ENCODE measurements around the gene SLX4IP.
"Not testable (repeated sequence)": the region's sequence is repeated elsewhere in the genome, so short reads cannot be mapped to it uniquely, and the experiment has no call there.

Gene SLX4IP

DNA sequence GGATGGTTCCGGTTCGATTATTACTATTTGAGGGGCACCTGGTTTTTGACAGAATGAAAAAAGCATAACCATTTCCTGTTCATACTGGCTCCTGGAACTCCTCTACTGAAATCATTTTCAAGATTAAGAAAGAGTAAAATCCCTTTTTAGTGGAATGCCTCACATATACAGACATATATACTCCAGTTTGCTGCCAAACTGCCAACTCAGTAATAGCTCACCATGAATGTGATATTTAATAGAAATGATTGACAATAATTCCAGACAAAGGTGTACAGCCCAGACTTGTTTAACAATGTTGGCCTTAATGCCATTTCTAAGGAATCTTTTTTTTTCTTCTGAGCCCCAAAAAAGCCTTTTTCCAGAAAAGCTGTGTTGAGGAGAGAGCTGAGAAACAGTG, 145.6 kb downstream of the SLX4IP start:
- H3K27ac Mint-ChIP-seq = no peak overlapping the region
- peaks cover 24% of the 10 kb centered on the region for H3K36me3 Mint-ChIP-seq
- H3K9me3 Mint-ChIP-seq (ENCODE audit: low read depth) = no peaks in the 10 kb centered on the region
- no peak overlapping the region for H3K4me3 Mint-ChIP-seq
- H3K4me1 Mint-ChIP-seq (ENCODE audit: low read depth) = peaks cover 10% of the 10 kb centered on the region
- H3K27me3 Mint-ChIP-seq = no peaks in the 10 kb centered on the region

DNA sequence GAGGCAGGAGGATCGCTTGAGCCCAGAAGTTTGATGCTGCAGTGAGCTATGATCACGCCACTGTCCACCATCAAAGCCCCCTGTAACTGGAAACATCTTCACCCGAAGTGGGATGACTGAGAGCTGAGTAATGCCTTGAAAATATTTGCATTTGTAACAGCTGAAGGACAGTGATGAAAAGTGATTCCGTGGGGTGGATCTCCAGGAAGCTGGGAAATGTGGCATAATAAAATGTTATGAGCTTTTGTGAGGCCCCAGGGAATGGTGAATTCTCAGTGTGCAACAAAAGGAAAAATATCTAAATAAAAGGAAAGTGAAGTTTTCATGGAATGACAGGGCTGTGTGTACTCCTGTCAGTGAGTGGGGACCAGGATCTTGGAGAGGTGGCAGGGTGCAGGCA, 146.7 kb downstream of the SLX4IP start:
- Mint-ChIP-seq H3K27ac (no peak overlapping the region), H3K27me3 (no peaks in the 10 kb centered on the region), H3K36me3 (peaks cover 29% of the 10 kb centered on the region), H3K4me3 (no peak overlapping the region), H3K9me3 (ENCODE audit: low read depth) (no peaks in the 10 kb centered on the region), H3K4me1 (ENCODE audit: low read depth) (peaks cover 10% of the 10 kb centered on the region)

DNA sequence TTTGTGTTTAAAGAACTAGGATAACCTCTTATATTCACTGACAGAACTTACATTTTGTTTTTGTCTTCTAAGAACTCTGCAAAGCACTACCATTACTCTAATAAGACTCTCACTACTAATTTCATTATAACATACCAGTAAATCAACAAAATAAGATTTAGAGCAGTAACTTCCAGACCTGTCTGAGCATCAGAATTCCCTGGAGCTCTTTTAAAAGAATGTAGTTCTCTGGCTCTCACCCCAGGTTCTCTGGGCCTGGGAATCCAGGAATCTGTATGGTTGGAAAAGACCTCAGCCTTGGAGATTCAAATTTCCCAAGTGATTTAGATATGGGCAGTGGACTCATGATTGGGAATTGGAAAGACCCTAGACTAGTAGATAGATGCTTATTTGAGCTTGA, 149.3 kb downstream of the SLX4IP start:
- Mint-ChIP-seq H3K27me3 (no peaks in the 10 kb centered on the region), H3K4me1 (ENCODE audit: low read depth) (no peaks in the 10 kb centered on the region), H3K9me3 (ENCODE audit: low read depth) (no peaks in the 10 kb centered on the region), H3K4me3 (no peak overlapping the region), H3K27ac (no peak overlapping the region), H3K36me3 (peaks cover 27% of the 10 kb centered on the region)

DNA sequence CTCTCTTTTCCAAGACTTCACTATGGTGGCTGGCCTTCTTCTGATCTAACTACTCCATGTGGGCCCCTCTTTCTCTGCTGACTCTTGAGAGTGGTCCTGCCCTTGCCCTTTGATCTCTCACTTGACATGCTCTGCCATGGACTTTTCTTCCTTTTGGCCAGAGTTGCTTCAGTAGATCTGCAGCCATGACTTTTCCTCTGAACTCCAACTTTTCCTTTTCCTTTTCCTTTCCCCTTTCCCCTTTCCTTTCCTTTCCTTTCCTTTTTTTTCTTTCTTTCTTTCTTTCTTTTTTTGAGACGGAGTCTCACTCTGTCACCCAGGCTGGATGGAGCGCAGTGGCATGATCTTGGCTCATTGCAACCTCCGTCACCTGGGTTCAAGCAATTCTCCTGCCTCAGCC, 150.2 kb downstream of the SLX4IP start:
- no peaks in the 10 kb centered on the region for H3K27me3 Mint-ChIP-seq
- H3K36me3 Mint-ChIP-seq = peaks cover 29% of the 10 kb centered on the region
- no peaks in the 10 kb centered on the region for H3K4me1 Mint-ChIP-seq (ENCODE audit: low read depth)
- H3K4me3 Mint-ChIP-seq = no peak overlapping the region
- H3K9me3 Mint-ChIP-seq (ENCODE audit: low read depth) = no peaks in the 10 kb centered on the region
- H3K27ac Mint-ChIP-seq = no peak overlapping the region

DNA sequence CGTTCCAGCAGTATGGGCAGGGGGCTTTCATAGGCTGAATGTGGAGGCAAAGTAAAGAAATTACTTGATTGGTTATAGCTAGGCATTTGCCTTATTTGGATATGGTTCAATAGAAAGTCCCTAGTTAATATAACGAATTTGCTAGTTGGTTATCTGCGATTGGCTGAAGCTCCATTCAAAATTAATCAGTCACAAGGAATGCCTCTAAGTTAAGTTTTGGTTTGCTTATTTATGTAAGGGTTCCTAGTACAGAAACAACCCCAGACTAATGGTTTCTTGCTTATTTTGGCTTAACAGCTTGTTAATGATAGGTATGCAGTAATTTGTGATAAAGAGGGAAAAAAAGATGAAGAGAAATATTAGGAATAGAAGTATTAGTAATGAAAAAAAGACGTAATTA, 151.2 kb downstream of the SLX4IP start:
- H3K9me3 Mint-ChIP-seq (ENCODE audit: low read depth) = no peaks in the 10 kb centered on the region
- H3K27ac Mint-ChIP-seq = no peak overlapping the region
- H3K4me1 Mint-ChIP-seq (ENCODE audit: low read depth) = peaks cover 3% of the 10 kb centered on the region
- peaks cover 24% of the 10 kb centered on the region for H3K36me3 Mint-ChIP-seq
- no peak overlapping the region for H3K4me3 Mint-ChIP-seq
- no peaks in the 10 kb centered on the region for H3K27me3 Mint-ChIP-seq

DNA sequence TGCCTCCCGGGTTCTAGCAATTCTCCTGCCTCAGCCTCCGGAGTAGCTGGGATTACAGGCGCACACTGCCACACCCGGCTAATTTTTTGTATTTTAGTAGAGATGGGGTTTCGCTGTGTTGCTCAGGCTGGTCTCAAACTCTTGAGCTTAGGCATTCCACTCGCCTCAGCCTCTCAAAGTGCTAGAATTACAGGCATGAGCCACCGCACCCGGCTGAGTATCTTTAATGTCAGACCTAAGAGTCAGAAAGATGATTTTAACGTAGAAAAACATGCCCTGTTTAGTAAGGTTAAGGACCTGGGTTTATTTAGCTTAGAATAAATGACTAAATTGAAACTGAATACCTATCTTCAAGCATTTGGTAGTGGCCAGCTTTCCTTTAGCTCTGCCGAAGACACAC, 155.3 kb downstream of the SLX4IP start:
- H3K27me3 Mint-ChIP-seq; H3K4me1 Mint-ChIP-seq (ENCODE audit: low read depth); H3K4me3 Mint-ChIP-seq; H3K9me3 Mint-ChIP-seq (ENCODE audit: low read depth); H3K27ac Mint-ChIP-seq: not testable (repeated sequence)
- peaks cover 14% of the 10 kb centered on the region for H3K36me3 Mint-ChIP-seq

DNA sequence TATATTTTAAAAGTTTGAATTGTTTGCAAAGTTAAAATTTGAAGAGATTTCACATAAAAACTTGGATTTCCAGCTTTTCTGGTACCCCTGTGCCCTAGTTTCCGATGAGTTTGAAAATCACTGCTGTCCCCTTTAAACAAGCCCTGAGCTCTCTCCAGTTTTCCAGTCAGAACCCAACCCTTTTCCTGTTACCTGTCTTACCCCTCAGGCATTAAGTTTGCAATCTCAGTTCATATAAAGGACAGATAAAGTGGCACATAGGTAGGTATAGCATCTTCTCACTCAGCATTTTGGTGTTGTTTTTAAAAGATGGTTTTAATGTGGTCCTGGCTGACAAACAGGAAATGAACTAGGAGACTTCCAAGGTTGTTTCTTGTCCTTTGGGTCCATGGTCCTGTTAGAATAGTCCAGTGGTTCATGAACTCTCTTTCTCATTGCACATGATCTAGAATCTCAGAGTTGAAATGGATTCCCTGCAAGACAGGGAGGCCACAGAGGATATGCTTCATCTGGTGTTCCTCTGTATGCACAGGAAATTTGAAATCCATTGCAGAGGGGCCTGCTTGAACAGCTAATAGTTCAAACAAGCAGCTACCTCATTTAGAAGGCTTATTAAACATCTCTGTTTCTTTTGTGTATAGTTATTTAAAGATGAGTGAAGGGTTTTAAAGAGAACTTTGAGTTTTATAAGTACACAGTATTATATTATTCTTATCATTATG, 156.0 kb downstream of the SLX4IP start:
- no peak overlapping the region for H3K27ac Mint-ChIP-seq
- H3K4me1 Mint-ChIP-seq (ENCODE audit: low read depth) = peaks cover 3% of the 10 kb centered on the region
- H3K36me3 Mint-ChIP-seq = peaks cover 10% of the 10 kb centered on the region
- no peaks in the 10 kb centered on the region for H3K9me3 Mint-ChIP-seq (ENCODE audit: low read depth)
- H3K27me3 Mint-ChIP-seq = no peaks in the 10 kb centered on the region
- H3K4me3 Mint-ChIP-seq = no peak overlapping the region

DNA sequence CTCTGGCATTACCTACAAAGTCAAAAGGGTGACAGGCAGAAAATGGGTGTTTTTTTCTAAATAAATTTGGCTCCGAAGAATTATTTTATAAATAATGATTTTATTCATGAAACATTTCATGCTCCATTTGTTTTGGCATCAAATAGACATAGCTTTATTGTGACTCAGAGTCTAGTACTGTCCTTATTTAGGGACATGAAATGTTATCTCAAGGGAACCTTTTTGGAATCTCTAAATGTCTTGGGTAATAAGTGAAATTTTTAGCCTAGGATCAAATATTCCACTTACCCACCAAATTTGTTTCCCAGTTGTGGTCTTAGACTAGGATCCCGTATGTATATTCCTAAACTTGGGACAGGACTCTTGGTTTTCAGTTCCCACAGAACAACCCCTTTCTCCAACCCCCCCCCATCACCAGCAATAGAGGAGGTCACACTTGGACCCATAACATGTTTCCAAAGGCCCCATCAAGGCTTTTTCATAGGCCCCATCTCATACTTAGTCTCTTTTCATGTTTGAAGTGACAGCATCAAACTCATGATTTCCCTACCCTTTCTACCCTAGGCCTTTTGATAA, 156.9 kb downstream of the SLX4IP start:
- peaks cover 3% of the 10 kb centered on the region for H3K4me1 Mint-ChIP-seq (ENCODE audit: low read depth)
- no peaks in the 10 kb centered on the region for H3K27me3 Mint-ChIP-seq
- peaks cover 7% of the 10 kb centered on the region for H3K36me3 Mint-ChIP-seq
- no peak overlapping the region for H3K4me3 Mint-ChIP-seq
- no peaks in the 10 kb centered on the region for H3K9me3 Mint-ChIP-seq (ENCODE audit: low read depth)
- H3K27ac Mint-ChIP-seq = no peak overlapping the region

DNA sequence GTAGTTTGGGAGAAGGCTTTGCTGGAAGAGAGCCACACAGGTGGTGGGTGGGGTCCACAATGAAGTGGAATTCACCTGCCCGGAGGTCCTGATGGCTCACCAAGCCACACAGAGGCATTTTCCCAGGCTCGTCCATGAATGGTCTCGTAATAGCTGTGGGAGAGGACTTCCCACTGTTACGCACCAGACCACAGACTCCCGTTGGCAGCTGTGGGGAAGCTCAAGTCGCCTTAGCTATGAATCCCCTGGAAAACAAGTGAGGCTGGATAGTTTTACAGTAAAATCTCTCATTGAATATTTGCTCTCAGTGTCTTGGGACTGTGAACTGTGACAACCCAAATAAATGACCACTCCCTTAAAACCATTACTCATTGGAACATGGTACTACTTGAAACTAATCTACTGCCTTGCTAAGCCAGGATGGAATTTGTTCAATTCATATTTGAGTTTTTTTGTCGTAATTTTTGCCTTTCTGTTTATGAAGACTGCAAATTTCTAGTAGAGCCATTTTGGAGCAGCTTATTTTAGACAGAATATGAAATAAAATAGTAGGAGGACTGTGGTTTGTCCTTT, 159.3 kb downstream of the SLX4IP start:
- Mint-ChIP-seq H3K4me1 (ENCODE audit: low read depth) (peaks cover 10% of the 10 kb centered on the region), H3K27me3 (no peaks in the 10 kb centered on the region), H3K4me3 (no peak overlapping the region), H3K27ac (no peak overlapping the region), H3K36me3 (peaks cover 18% of the 10 kb centered on the region), H3K9me3 (ENCODE audit: low read depth) (no peaks in the 10 kb centered on the region)

DNA sequence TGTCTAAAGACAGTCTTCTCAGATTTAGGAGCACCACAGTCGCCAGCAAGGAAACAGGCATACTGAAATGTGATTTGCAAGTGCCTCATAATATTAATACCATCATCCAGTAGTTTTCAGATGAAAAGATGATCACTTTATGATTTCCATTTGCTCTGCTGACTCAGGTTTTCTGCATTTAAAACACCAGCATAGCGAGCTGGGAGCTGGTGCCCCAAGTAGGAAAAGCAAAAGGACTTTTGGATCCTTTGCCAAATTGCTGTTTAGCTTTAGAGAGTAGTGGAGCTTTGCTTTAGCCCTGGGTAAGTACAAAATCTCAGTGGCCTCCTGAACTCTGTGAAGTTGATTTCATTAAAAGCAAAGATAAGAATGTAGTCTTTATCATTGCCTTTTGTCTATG, 160.2 kb downstream of the SLX4IP start:
- Mint-ChIP-seq H3K27me3 (no peaks in the 10 kb centered on the region), H3K36me3 (peaks cover 17% of the 10 kb centered on the region), H3K9me3 (ENCODE audit: low read depth) (no peaks in the 10 kb centered on the region), H3K4me3 (no peak overlapping the region), H3K27ac (no peak overlapping the region), H3K4me1 (ENCODE audit: low read depth) (peaks cover 10% of the 10 kb centered on the region)

DNA sequence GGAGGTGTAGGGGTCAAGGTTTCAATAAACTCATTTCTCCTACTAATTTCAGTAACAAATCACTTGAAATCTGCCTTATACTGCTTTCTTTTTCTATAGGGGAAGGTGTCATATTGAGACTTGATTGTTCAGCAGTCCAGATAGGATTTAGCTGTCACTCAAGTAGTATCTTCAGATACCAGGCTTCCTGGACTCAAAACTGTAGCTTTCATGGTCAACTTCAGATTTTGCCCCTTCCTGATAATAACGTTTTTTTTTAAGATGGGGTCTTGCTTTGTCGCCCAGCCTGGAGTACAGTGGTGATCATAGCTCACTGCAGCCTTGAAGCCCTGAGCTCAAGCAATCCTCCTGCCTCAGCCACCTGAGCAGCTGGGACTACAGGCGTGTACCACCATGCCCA, 160.9 kb downstream of the SLX4IP start:
- H3K36me3 Mint-ChIP-seq = peaks cover 20% of the 10 kb centered on the region
- H3K27me3 Mint-ChIP-seq = no peaks in the 10 kb centered on the region
- peaks cover 10% of the 10 kb centered on the region for H3K4me1 Mint-ChIP-seq (ENCODE audit: low read depth)
- no peaks in the 10 kb centered on the region for H3K9me3 Mint-ChIP-seq (ENCODE audit: low read depth)
- no peak overlapping the region for H3K4me3 Mint-ChIP-seq
- H3K27ac Mint-ChIP-seq = no peak overlapping the region

DNA sequence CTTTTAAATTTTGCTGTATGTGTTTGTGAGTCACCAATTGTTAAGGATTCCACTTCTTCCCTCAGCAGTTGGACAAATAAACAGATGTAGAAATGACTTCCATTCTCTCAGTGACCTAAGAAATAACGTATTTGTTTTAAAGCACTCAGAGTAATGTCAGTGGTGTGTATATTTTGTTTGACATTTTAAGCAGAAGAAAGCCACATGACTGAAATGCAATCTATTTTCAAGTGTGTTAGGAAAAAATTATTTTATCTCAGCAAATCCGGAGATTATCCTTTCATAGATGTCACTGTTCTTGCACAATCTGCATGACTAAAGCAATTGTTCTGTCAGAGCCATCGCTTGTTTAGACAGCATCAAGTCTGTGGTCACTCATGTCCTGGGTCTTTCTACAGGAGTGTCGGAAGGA, 161.6 kb downstream of the SLX4IP start:
- Mint-ChIP-seq H3K4me3 (no peak overlapping the region), H3K9me3 (ENCODE audit: low read depth) (no peaks in the 10 kb centered on the region), H3K36me3 (peaks cover 22% of the 10 kb centered on the region), H3K4me1 (ENCODE audit: low read depth) (peaks cover 7% of the 10 kb centered on the region), H3K27ac (no peak overlapping the region), H3K27me3 (no peaks in the 10 kb centered on the region)

DNA sequence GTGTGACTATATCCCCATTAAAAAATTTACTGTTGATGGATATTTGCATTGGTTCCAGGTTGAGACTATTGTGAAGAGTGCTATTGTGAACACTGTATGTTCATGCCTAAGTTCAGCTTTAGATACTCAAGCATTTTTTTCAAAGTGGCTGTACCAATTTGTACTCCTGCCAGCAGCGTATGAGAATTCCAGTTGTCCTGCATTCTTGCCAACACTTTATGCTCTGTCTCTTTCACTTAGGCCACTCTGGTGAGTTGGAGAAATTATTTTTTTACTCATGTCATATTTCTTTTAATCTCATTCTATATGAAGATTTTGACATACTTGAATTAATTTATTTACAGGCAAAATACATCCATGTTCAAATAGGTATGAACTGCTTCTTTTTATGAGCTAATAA, 162.5 kb downstream of the SLX4IP start:
- peaks cover 22% of the 10 kb centered on the region for H3K36me3 Mint-ChIP-seq
- no peak overlapping the region for H3K27ac Mint-ChIP-seq
- no peaks in the 10 kb centered on the region for H3K27me3 Mint-ChIP-seq
- no peaks in the 10 kb centered on the region for H3K9me3 Mint-ChIP-seq (ENCODE audit: low read depth)
- H3K4me1 Mint-ChIP-seq (ENCODE audit: low read depth) = peaks cover 7% of the 10 kb centered on the region
- H3K4me3 Mint-ChIP-seq = no peak overlapping the region

DNA sequence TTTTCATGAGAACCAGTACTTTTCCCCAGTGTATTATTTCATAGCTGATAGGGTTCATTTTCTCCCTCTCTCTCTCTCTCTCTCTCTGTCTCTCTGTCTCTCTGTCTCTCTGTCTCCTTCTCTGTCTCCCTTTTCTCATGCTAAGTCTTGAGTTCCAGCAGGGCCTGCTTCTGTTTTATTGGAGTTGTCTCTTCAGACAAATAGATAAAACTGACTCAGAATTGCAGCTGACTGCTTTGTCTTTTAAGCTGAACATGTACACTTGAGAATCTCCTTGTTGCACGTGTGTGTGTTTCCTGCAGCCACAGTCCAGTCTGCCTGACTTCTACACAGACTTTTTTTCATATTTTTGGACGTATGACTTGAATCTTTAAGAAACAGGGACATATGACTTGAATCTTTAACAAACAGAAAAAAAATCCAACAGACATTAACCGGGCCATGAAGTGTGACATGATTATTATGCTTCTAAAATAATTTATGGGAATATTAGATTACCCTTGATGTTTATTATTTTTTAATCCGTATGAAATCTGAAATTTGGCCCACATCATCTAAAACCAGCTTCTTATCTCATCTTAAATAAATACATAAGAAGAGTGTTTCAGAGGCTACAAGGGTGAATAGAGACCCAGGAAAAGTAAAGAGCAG, 167.2 kb downstream of the SLX4IP start:
- Mint-ChIP-seq H3K4me1 (ENCODE audit: low read depth) (peaks cover 7% of the 10 kb centered on the region), H3K9me3 (ENCODE audit: low read depth) (no peaks in the 10 kb centered on the region), H3K36me3 (peaks cover 25% of the 10 kb centered on the region), H3K4me3 (no peak overlapping the region), H3K27ac (no peak overlapping the region), H3K27me3 (no peaks in the 10 kb centered on the region)

DNA sequence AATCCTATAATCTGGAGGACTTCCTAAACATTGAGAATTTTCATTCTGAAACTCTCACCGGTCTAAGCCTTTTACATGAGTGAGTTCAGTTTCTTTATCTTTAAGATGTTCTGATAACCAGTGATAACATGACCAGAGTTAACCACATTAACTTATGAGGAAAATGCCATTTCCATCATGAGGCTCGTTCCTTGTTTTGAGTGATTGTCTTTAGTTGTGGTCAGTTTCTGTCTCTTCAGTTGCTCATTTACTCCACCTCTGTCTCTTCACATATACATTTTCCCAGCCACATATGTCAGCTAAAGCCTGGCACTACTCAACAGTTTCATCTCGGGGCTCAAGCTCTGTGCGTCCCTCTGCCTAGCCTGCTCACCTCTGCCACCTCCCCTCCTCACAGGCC, 168.3 kb downstream of the SLX4IP start:
- H3K27ac Mint-ChIP-seq = peak overlapping the region; percentile 13
- no peak overlapping the region for H3K4me3 Mint-ChIP-seq
- peaks cover 31% of the 10 kb centered on the region for H3K36me3 Mint-ChIP-seq
- no peaks in the 10 kb centered on the region for H3K9me3 Mint-ChIP-seq (ENCODE audit: low read depth)
- peaks cover 7% of the 10 kb centered on the region for H3K4me1 Mint-ChIP-seq (ENCODE audit: low read depth)
- no peaks in the 10 kb centered on the region for H3K27me3 Mint-ChIP-seq
